Cerebellar cortex (tissue), 1 donor: ENCODE measurements around the gene AHSG.

Experiments used
- DNase-seq: peaks from one replicate; pipeline ENCODE4 v3.0.0-alpha.2; 2015; ENCODE audit warnings: low spot score

The AHSG gene

GRCh38 chr3:186640473-186640818 is 27.6 kb downstream of the AHSG start:
- DNase-seq, result no peak

- no peak for DNase-seq
These were observed 28.1 kb downstream of the AHSG start for GRCh38 chr3:186640929-186641328.

- no peak for DNase-seq
These were observed 29.2 kb downstream of the AHSG start for GRCh38 chr3:186642014-186642413.

- DNase-seq, result no peak
These were observed 30.6 kb downstream of the AHSG start for GRCh38 chr3:186643493-186643892.

- no peak for DNase-seq
These were observed 31.8 kb downstream of the AHSG start for GRCh38 chr3:186644683-186645082.

GRCh38 chr3:186646106-186646505 is 33.2 kb downstream of the AHSG start:
- DNase-seq, result no peak

- DNase-seq, result no peak
These were observed 34.0 kb downstream of the AHSG start for GRCh38 chr3:186646841-186647240.

GRCh38 chr3:186648851-186649250 is 36.0 kb downstream of the AHSG start:
- no peak for DNase-seq

GRCh38 chr3:186651678-186652215 is 38.9 kb downstream of the AHSG start:
- no peak for DNase-seq

- DNase-seq, result no peak
These were observed 40.3 kb downstream of the AHSG start for GRCh38 chr3:186653080-186653707.

GRCh38 chr3:186653984-186654383 is 41.1 kb downstream of the AHSG start:
- no peak for DNase-seq

GRCh38 chr3:186663361-186664118 is 50.7 kb downstream of the AHSG start:
- no peak for DNase-seq

GRCh38 chr3:186664119-186664495 is 51.2 kb downstream of the AHSG start:
- no peak for DNase-seq

- DNase-seq, result no peak
These were observed 51.6 kb downstream of the AHSG start for GRCh38 chr3:186664506-186664905.

GRCh38 chr3:186665625-186666188 is 52.8 kb downstream of the AHSG start, which contains the start of gene HRG:
HRG (plus strand) TSS chr3:186666014; CDS start chr3:186666032, 18 bp downstream.
- DNase-seq, result no peak

GRCh38 chr3:186668426-186668825 is 55.6 kb downstream of the AHSG start:
- DNase-seq, result no peak

- no peak for DNase-seq
These were observed 56.7 kb downstream of the AHSG start for GRCh38 chr3:186669378-186670084.

GRCh38 chr3:186670155-186670554 is 57.3 kb downstream of the AHSG start:
- DNase-seq, result no peak
